Daoy (cell line): ENCODE measurements around the gene SREBF2. TPM values are rescaled to one million over a fixed set of nuclear protein-coding genes. Genes with fewer than 3 reads are reported as not detected.
"Not testable (repeated sequence)": the region's sequence is repeated elsewhere in the genome, so short reads cannot be mapped to it uniquely, and the experiment has no call there.

Experiments used
- DNase-seq: peaks from one replicate; pipeline ENCODE4 v3.0.0-alpha.2; 2015; ENCODE audit warnings: low read depth
- total RNA-seq: library from RNA; depleted of rRNA; stranded (reverse); fragments of >200 nt; shearing (Covaris generic); gene quantifications from 2 replicates; pipeline ENCODE4 v1.2.3, GENCODE V29; 2014

The SREBF2 gene
- total RNA-seq, 1 experiment from 2014 or later = 20.5 TPM

GRCh38 chr22:41821471-41822316 lies 11.2 kb upstream of the SREBF2 start:
- no peak for DNase-seq

GRCh38 chr22:41822317-41823057 lies 10.4 kb upstream of the SREBF2 start:
- DNase-seq = peak; percentile 65

GRCh38 chr22:41823797-41824196 lies 9.1 kb upstream of the SREBF2 start:
- DNase-seq = no peak

GRCh38 chr22:41825376-41825775 lies 7.5 kb upstream of the SREBF2 start:
- peak; percentile 28 for DNase-seq

GRCh38 chr22:41826021-41826420 lies 6.9 kb upstream of the SREBF2 start:
- no peak for DNase-seq

- DNase-seq = no peak
Measured at GRCh38 chr22:41826430-41827383, 6.2 kb upstream of the SREBF2 start.

GRCh38 chr22:41827671-41828070 lies 5.2 kb upstream of the SREBF2 start:
- DNase-seq = no peak

GRCh38 chr22:41828516-41828915 lies 4.4 kb upstream of the SREBF2 start:
- no peak for DNase-seq

- DNase-seq = no peak
Measured at GRCh38 chr22:41830174-41830573, 2.7 kb upstream of the SREBF2 start.

GRCh38 chr22:41831383-41831782 lies 1.5 kb upstream of the SREBF2 start:
- DNase-seq = no peak

GRCh38 chr22:41831828-41832552 lies 915 bp upstream of the SREBF2 start:
- DNase-seq = no peak

GRCh38 chr22:41833369-41834004 lies 582 bp downstream of the SREBF2 start:
- DNase-seq = peak; percentile 38

- no peak for DNase-seq
Measured at GRCh38 chr22:41834005-41834944, 1.4 kb downstream of the SREBF2 start.

- DNase-seq = not testable (repeated sequence)
Measured at GRCh38 chr22:41835462-41835861, 2.6 kb downstream of the SREBF2 start.

GRCh38 chr22:41836551-41836950 lies 3.6 kb downstream of the SREBF2 start:
- DNase-seq = no peak

GRCh38 chr22:41838842-41839618 lies 6.1 kb downstream of the SREBF2 start:
- no peak for DNase-seq

GRCh38 chr22:41840216-41840615 lies 7.3 kb downstream of the SREBF2 start:
- no peak for DNase-seq

GRCh38 chr22:41841085-41841712 lies 8.3 kb downstream of the SREBF2 start:
- DNase-seq = no peak
